HG03097 (cell line): ENCODE data around the gene LPP.

Experiments used
- ATAC-seq: cut with Tn5 transposase; IDR thresholded peaks from one replicate; pipeline ENCODE4 v1.9.1; 2021; ENCODE audit not compliant: unreplicated experiment, low FRiP score

Gene LPP

GRCh38 chr3:188166441-188166840 lies 12.5 kb downstream of the LPP start:
- ATAC-seq = no peak

DNA sequence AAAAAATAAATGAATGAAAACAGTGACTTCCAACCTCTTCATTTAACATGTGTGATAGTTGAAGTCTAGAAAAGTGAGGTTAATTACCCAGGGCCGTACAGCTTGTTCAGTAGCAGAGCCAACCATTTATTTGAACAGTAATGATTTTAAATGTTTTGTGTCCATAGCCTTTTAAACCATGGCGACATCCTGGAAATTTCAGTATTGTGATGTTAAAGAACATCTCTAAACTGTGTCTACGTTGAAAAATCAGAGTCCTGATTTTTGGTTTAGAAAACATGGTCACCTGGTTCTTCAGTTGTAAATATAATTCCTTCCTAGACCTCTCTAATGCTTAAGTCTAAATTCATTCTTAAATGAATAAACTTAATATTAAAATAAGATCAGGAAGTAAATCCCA lies 14.2 kb downstream of the LPP start:
- no peak for ATAC-seq

GRCh38 chr3:188168648-188169047 lies 14.7 kb downstream of the LPP start:
- no peak for ATAC-seq

- no peak for ATAC-seq
Measured at GRCh38 chr3:188169830-188170455, 16.0 kb downstream of the LPP start.

GRCh38 chr3:188170461-188171459 lies 16.8 kb downstream of the LPP start:
- no peak for ATAC-seq

DNA sequence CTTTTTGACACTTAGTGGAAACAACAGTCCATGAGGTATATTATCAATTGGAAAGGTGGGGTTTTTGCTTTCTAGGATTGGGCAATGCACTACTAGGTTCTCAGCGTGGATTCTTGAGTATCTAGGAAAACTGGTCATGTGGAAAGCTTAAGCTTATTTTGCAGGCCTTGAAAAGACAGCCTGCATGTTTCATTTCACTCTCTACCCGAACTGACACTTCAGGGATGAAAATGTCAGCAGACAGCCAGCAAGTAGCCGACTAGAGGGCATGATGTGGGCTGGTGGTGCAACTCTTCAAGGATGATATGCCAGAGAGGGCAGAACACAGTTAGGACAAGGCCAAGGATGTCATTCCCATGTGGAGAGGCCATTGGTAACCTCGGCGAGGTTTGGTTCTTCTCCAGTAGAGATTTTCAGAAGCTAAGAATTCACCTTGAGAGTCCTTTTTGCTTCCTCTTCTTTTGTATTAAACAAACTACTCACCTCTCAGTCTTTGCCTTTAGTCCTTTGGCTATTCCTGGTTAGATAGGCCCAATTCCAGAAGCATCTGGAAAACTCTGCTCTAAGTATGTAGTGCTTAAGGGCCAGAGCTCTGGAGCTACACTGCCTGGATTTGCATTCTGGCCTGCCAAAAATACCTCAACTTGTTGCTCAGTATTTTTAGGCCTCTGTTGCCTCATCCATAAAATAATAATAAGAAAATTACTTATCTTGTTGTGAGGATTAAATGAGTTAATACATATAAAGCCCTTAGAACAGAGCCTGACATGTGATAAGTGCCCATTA lies 17.9 kb downstream of the LPP start:
- no peak for ATAC-seq

DNA sequence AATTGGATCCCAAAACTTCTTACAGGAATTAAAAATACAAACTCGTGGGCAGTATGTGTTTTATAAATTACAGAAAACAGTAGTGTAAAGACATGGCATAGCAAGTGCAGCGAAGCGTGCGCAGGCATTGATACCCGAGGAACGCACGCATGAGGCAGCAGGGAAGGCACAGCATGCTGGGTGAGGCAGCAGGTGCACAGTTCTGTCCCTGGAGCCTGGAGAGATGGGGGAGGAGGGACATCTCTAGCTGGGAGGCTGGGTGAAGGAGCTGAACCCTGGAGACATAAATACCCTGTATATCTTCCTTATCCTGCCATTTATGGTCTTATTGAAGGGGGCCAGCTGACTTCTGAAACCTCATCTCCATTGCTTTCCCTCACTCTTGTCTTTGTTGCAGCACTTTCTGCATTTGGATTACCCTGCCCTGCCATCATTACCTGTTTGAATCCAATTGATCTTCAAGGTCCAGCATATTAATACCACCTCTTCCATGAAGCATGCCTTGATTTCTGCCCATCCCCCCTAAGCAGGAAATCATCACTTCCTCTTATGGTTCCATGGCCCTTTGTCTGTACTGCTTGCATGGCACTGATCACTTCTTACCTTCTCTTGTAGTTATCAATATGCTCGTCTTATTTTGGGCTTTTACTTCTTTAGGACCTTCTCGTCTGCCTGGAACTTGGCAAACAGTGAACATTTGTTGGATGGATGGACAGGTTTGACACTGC lies 20.5 kb downstream of the LPP start:
- ATAC-seq = no peak

DNA sequence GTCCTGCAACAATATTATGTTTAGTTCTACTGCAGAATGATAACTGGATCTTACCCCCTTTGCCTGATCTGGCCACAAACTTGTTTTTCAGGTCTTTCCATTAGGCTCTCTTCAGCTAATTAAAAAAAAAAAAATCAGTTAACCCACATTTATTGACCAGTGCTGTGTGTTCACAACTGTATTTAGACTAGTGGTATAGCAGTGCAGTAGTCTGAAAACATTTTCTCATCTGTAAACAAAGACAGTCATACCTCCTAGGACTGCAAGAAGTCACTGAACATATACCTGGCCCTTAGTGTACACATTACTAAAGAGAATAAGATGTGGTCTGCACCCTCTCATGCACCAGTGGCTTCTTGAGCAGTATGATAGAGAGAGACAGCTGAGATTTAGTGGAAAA lies 22.5 kb downstream of the LPP start:
- ATAC-seq = no peak

DNA sequence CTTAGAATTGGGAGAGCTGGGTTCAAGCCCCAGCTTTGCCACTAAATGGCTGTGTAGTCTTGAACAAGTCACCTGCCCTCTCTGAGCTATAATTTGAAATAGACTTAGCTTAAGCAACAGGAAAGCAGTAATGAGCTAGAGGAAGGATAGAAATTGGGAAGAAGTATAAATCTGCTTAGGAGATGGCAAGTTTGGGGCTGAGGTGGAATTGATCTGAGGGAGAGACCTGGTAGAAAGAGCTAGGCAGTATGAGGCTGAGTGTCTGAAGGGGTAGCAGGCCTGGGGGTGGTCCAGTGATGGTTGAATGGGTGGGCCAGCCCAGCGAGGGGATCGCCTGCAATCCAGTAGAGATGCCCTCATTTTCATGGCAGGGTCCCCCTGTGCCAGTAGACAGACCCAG lies 22.9 kb downstream of the LPP start:
- ATAC-seq = no peak

- no peak for ATAC-seq
Measured at GRCh38 chr3:188177721-188178120, 23.8 kb downstream of the LPP start.

DNA sequence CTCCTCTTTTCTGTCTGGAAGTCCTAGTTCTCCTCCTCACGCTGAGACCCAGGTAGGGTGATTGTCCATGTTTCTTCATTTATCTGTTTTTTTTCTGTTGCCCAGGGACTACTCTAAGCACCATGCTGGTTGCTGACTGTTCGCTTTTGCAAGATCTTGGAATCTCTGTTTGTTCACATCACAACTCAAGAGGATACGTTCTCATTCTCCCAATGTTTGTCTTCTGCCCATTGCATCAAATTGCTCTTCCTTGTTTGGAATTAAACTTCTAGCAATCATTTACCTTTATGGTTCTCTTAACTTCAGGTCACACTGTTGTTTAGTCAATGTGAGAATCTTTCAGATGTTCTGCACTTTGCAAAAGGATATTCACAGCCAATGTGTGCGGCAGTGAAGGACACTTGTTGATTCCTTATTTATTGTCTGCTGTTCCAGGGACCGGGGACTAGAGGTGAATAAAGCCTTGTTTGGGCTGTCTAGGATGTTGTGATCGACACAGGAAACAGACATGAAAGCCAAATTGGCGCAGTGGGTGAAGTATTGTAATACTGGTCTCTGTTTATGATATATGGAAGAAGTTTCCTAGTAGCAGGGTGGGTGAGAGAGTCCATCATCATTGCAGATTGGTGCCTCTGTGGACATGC lies 24.5 kb downstream of the LPP start:
- ATAC-seq = no peak

DNA sequence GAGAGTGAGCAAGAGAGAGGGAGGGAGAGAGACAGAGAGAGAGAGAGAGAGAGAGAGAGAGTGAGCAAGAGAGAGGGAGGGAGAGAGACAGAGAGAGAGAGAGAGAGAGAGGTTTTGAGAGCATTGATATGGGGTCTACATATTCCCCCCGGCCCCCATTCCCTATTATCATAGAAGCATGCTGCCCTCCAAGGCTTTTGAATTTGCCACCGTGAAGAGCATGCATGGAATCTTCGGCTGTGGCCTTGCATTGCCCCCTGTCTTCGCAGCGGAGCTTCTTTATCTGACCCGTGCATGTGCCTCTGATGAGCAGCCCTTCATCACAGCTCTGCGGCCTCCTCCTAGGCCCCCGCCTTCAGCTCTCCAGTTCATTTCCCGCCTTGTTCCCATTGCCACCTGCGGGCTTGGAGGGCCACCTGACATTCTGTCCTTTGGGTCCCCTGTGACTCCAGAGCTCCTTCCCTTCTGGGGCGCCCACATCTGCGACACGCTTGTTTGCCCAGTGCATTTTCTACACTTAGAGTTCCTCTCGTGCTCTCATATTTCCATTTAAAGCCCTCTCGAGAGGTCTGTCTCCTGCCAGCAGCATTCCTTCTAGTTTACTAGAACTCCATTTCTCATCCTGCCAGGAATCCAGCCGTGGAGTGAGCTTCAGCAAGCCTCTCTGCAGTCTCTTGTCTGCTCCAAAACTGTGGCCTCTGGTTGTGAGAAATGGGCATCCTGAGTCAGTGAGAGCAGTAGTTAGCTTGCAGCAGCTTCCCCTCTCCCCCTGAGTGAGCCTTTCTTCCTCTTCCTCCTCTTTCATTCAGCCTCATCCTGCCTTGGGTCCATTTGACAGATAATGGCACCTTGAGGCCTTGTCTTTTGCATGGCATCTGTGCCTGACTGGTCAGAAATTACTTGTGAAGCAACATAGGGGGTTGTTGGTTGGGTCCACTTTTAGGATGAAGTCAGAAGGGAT lies 25.3 kb downstream of the LPP start:
- no peak for ATAC-seq

DNA sequence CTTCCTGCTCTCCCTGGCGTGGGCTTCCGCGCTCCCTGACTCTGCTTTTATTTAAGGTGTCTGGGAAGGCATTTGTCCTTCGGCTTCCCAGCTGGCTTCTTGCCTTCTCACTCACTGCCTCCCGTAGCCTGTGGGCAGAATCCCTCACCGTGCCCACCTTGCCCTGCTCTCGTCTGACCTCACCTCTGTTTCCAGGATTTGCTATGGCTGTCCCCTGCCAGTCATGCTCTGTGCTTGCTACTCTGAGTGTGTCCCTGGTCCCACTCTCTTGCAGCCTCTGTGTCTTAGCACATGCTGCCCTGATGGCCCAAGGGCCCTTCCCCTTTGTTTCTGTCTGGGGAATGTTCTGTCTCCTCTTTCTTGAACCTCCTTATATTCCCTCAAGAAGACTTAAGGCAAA lies 26.2 kb downstream of the LPP start:
- ATAC-seq = no peak

- ATAC-seq = no peak
Measured at GRCh38 chr3:188183452-188183851, 29.5 kb downstream of the LPP start.

GRCh38 chr3:188184160-188184559 lies 30.2 kb downstream of the LPP start:
- ATAC-seq = no peak

DNA sequence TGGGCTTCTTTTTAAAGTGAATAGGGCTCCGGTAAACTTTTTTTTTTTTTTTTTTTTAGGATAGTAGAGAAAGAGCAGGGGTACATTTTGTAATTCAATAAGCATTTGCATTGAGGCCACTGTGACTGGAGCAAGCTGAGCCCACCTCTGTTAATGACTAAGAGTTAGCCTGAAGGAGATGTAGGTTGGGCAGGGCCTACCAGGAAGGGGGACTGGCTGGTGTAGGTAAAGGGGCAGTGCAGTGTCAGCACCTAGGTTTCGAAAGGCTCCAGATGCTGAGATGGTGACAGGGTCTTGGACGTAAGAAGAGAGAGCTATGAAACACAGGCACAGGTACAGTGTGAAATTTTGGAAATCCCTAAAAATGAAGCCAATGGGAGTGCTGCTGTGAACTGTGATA lies 30.7 kb downstream of the LPP start:
- no peak for ATAC-seq

DNA sequence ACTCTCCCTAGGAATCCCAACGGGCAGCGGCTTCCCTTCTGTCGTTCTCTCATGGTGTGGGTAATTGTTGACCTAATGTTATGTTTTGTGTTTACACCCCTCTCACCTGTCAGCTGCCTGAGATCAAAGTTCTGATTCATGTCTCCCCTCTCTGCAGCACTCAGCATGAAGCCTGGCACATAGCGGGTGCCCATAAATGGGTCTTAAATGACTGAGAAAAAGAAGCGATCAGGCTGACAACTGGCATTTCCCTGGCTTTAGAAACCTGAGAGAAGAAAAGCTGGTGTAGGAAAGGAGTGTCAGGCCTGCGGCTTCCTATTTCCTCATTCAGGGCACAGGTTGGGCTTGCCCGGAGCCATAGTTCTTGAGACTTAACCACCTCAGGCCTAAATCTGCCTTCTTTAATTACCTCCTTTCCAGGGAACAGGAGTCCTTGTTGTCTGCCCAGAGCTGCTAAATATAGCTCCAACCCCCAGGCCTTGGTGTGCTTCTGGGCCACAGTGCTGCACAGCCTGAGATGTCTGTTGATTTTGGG lies 31.8 kb downstream of the LPP start:
- no peak for ATAC-seq

DNA sequence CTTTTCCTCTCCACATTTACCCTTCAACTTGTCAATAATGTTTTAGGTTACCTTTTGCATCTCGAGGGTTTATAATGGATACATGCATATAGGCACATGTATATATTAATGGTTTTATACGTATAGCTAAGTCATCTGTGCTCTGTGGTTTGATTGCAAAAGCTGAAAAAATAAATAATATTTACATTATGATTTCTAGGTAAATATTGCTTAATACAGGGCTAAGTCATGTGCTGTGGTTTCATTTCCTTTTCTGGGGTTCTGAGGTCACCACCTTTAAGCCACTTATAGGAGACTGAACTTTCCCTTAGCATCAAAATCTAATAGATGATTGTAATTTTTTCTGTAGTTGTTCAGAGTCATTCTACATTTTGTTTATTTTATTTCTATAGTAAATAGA lies 33.1 kb downstream of the LPP start:
- ATAC-seq = no peak

- no peak for ATAC-seq
Measured at GRCh38 chr3:188188911-188189310, 35.0 kb downstream of the LPP start.
